ENCODE results near the gene ASGR1.

ASGR1 gene

GRCh38 chr17:7184647-7185046 is 5.5 kb upstream of the ASGR1 start:
- no peak for TF ChIP-seq MAX (IDR thresholded peaks at IDR 0.05)
- no peak for TF ChIP-seq REST (IDR thresholded peaks at IDR 0.05; ENCODE audit: low read depth)
- no peak for TF ChIP-seq USF1 (IDR thresholded peaks at IDR 0.05)
- no peak for TF ChIP-seq CREB1 (IDR thresholded peaks at IDR 0.05; ENCODE audit: low read depth)
- TF ChIP-seq FOXM1 (IDR thresholded peaks at IDR 0.05; ENCODE audit: borderline replicate concordance, low read depth), result no peak
- no peak for TF ChIP-seq TEAD4 (IDR thresholded peaks at IDR 0.05)
- TF ChIP-seq TCF12 (IDR thresholded peaks at IDR 0.05; ENCODE audit: low read depth), result no peak
- TF ChIP-seq EP300 (IDR thresholded peaks at IDR 0.05; ENCODE audit: borderline replicate concordance), result no peak
- TF ChIP-seq EGR1 (IDR thresholded peaks at IDR 0.05), result no peak
- TF ChIP-seq TAF1 (IDR thresholded peaks at IDR 0.05; ENCODE audit: low read depth), result no peak

GRCh38 chr17:7184091-7184488 is 4.9 kb upstream of the ASGR1 start:
- TF ChIP-seq ZBTB7A (IDR thresholded peaks at IDR 0.05; ENCODE audit: low read depth), result no peak
- TF ChIP-seq USF1 (IDR thresholded peaks at IDR 0.05), result no peak
- TF ChIP-seq CREB1 (IDR thresholded peaks at IDR 0.05; ENCODE audit: low read depth), result no peak
- no peak for TF ChIP-seq YY1 (IDR thresholded peaks at IDR 0.05; ENCODE audit: low read depth)
- no peak for TF ChIP-seq RAD21 (IDR thresholded peaks at IDR 0.05; ENCODE audit: low read depth)
- no peak for TF ChIP-seq TAF1 (IDR thresholded peaks at IDR 0.05; ENCODE audit: low read depth)
- TF ChIP-seq EGR1 (IDR thresholded peaks at IDR 0.05), result no peak
- TF ChIP-seq EP300 (IDR thresholded peaks at IDR 0.05; ENCODE audit: borderline replicate concordance), result no peak
- no peak for TF ChIP-seq REST (IDR thresholded peaks at IDR 0.05; ENCODE audit: low read depth)
- TF ChIP-seq CEBPB (IDR thresholded peaks at IDR 0.05), result no peak
- no peak for TF ChIP-seq FOXM1 (IDR thresholded peaks at IDR 0.05; ENCODE audit: borderline replicate concordance, low read depth)
- TF ChIP-seq MAX (IDR thresholded peaks at IDR 0.05), result no peak
- TF ChIP-seq TCF12 (IDR thresholded peaks at IDR 0.05; ENCODE audit: low read depth), result no peak
- TF ChIP-seq TEAD4 (IDR thresholded peaks at IDR 0.05), result no peak
- no peak for TF ChIP-seq NFIC (IDR thresholded peaks at IDR 0.05)

GRCh38 chr17:7183433-7184090 is 4.4 kb upstream of the ASGR1 start:
- TF ChIP-seq CEBPB (IDR thresholded peaks at IDR 0.05), result no peak
- no peak for TF ChIP-seq CREB1 (IDR thresholded peaks at IDR 0.05; ENCODE audit: low read depth)
- no peak for TF ChIP-seq MAX (IDR thresholded peaks at IDR 0.05)
- no peak for TF ChIP-seq REST (IDR thresholded peaks at IDR 0.05; ENCODE audit: low read depth)
- no peak for TF ChIP-seq USF1 (IDR thresholded peaks at IDR 0.05)
- TF ChIP-seq NFIC (IDR thresholded peaks at IDR 0.05), result no peak
- no peak for TF ChIP-seq EGR1 (IDR thresholded peaks at IDR 0.05)

GRCh38 chr17:7178973-7179316 is 225 bp downstream of the ASGR1 start:
- TF ChIP-seq EGR1 (IDR thresholded peaks at IDR 0.05), result no peak
- TF ChIP-seq FOXM1 (IDR thresholded peaks at IDR 0.05; ENCODE audit: borderline replicate concordance, low read depth), result no peak
- TF ChIP-seq CREB1 (IDR thresholded peaks at IDR 0.05; ENCODE audit: low read depth), result no peak
- no peak for TF ChIP-seq EP300 (IDR thresholded peaks at IDR 0.05; ENCODE audit: borderline replicate concordance)

All from Ishikawa (cell line).